Mesothelial cell of epicardium (in vitro differentiated cells): Measurements from ENCODE around the gene IQCN. TPM values are rescaled to one million over a fixed set of nuclear protein-coding genes. Genes with fewer than 3 reads are reported as not detected.

Experiments
- DNase-seq, 2 experiments: peaks; one replicate each; pipeline ENCODE4 v3.0.0; 2021; ENCODE audit warnings: low spot score in 2 of 2; ENCODE audit not compliant: unreplicated experiment in 2 of 2
- H3K27ac Mint-ChIP-seq: 2 replicates; pipeline ENCODE4 v1.8.0; 2021; ENCODE audit warnings: mixed read lengths
- H3K27me3 Mint-ChIP-seq: 2 replicates; pipeline ENCODE4 v1.8.0; 2021; ENCODE audit warnings: low read depth, mixed read lengths
- H3K36me3 Mint-ChIP-seq: 2 replicates; pipeline ENCODE4 v1.8.0; 2021; ENCODE audit warnings: mixed read lengths
- H3K4me1 Mint-ChIP-seq: 2 replicates; pipeline ENCODE4 v1.8.0; 2021; ENCODE audit warnings: mixed read lengths
- H3K4me3 Mint-ChIP-seq: 2 replicates; pipeline ENCODE4 v1.8.0; 2021; ENCODE audit warnings: mild to moderate bottlenecking, moderate library complexity, mixed read lengths
- H3K9me3 Mint-ChIP-seq: 2 replicates; pipeline ENCODE4 v1.8.0; 2021; ENCODE audit warnings: mixed read lengths
- CTCF ChIP-seq: fragments of 200-600 bp; sonication (generic); IDR thresholded peaks from one replicate; pipeline ENCODE4 v1.5.0; 2021; ENCODE audit warnings: antibody characterized with exemption; ENCODE audit not compliant: unreplicated experiment
- total RNA-seq: library from RNA; stranded (reverse); gene quantifications from 3 replicates; pipeline ENCODE4 v1.2.1, GENCODE V29; 2021

Gene IQCN
- 14.8 to 17.1 TPM (median 16.8 TPM) in 3 replicates for total RNA-seq

- Mint-ChIP-seq H3K4me3 (no peak within 1 kb of the TSS), H3K27ac (peak within 1 kb of the TSS; percentile 43), H3K36me3 (peaks cover 4% of the 10 kb centered on the region), H3K27me3 (no peaks in the 10 kb centered on the region), H3K4me1 (peaks cover 11% of the 10 kb centered on the region), H3K9me3 (no peaks in the 10 kb centered on the region)
- no peak for TF ChIP-seq CTCF
- no peak for DNase-seq
Measured at GRCh38 chr19:18274219-18274780, at the start of gene IQCN. Gene IQCN, minus strand, starts transcription at chr19:18274452. Its CDS starts 4,974 bp downstream, at chr19:18269478.

GRCh38 chr19:18322759-18323460 lies 48.7 kb upstream of the IQCN start, which contains the start of gene LSM4:
Gene LSM4, minus strand, starts transcription at chr19:18323076. Its CDS starts 56 bp downstream, at chr19:18323020.
- peak; percentile 98 to 99 for DNase-seq
- H3K4me3 Mint-ChIP-seq = peak within 1 kb of the TSS; percentile 72
- H3K36me3 Mint-ChIP-seq = no peaks in the 10 kb centered on the region
- no peaks in the 10 kb centered on the region for H3K27me3 Mint-ChIP-seq
- peak within 1 kb of the TSS; percentile 99 for H3K27ac Mint-ChIP-seq
- no peak for TF ChIP-seq CTCF
- H3K4me1 Mint-ChIP-seq = peaks cover 43% of the 10 kb centered on the region
- no peaks in the 10 kb centered on the region for H3K9me3 Mint-ChIP-seq

GRCh38 chr19:18322318-18322758 lies 48.1 kb upstream of the IQCN start:
- no peak for TF ChIP-seq CTCF
- no peaks in the 10 kb centered on the region for H3K27me3 Mint-ChIP-seq
- peaks cover 47% of the 10 kb centered on the region for H3K4me1 Mint-ChIP-seq
- H3K4me3 Mint-ChIP-seq = peak overlapping the region; percentile 72
- H3K36me3 Mint-ChIP-seq = no peaks in the 10 kb centered on the region
- peak overlapping the region; percentile 99 for H3K27ac Mint-ChIP-seq
- no peaks in the 10 kb centered on the region for H3K9me3 Mint-ChIP-seq
- no peak for DNase-seq

GRCh38 chr19:18321734-18322102 lies 47.5 kb upstream of the IQCN start:
- peak overlapping the region; percentile 99 for H3K27ac Mint-ChIP-seq
- no peaks in the 10 kb centered on the region for H3K9me3 Mint-ChIP-seq
- H3K36me3 Mint-ChIP-seq = no peaks in the 10 kb centered on the region
- no peaks in the 10 kb centered on the region for H3K27me3 Mint-ChIP-seq
- TF ChIP-seq CTCF = no peak
- H3K4me1 Mint-ChIP-seq = peaks cover 47% of the 10 kb centered on the region
- DNase-seq = no peak
- H3K4me3 Mint-ChIP-seq = peak overlapping the region; percentile 72

GRCh38 chr19:18320865-18321733 lies 46.8 kb upstream of the IQCN start:
- H3K4me1 Mint-ChIP-seq = peaks cover 47% of the 10 kb centered on the region
- peak overlapping the region; percentile 99 for H3K27ac Mint-ChIP-seq
- DNase-seq = no peak
- H3K36me3 Mint-ChIP-seq = no peaks in the 10 kb centered on the region
- H3K9me3 Mint-ChIP-seq = no peaks in the 10 kb centered on the region
- peak overlapping the region; percentile 72 for H3K4me3 Mint-ChIP-seq
- H3K27me3 Mint-ChIP-seq = no peaks in the 10 kb centered on the region
- TF ChIP-seq CTCF = no peak
